Measurements from ENCODE around the gene PDE4B. TPM values are rescaled to one million over a fixed set of nuclear protein-coding genes. Genes with fewer than 3 reads are reported as not detected.

PDE4B gene
- total RNA-seq, 3 donors from 2014 or later = 8.0 to 207 (median 54.4) TPM

DNA sequence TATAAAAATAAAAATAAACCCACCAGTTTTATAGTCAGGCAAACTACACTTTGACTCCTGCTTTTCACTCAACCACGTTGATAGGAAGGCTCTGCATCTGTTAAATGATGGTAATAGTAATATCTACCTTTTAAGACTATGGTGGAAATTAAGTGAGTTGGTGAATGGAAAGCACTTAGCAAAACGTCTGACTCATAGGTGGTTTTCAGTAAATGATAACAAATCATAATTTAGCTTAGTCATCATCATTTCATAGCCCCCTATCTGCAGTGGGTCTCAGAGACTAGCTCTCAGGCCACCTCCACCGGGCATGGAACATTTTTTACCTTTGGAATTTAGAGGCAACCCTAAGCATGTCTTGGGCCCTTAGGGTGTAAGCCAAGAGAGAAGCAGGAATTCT is 160.0 kb downstream of the PDE4B start:
- no peak for DNase-seq (ENCODE audit: low spot score in 2 of 2)
- H3K36me3 ChIP-seq = no peaks in the 10 kb centered on the region
- no peak for TF ChIP-seq POLR2AphosphoS5 (IDR thresholded peaks at IDR 0.05)
- TF ChIP-seq CTCF (IDR thresholded peaks at IDR 0.05) = no peak
- TF ChIP-seq POLR2A (IDR thresholded peaks at IDR 0.05) = no peak
- intact Hi-C loops (cut with DNase I; ENCODE audit: low total_unique reads) = no loop called here
- no peak overlapping the region for H3K4me3 ChIP-seq
- H3K27me3 ChIP-seq = no peaks in the 10 kb centered on the region
- no peak overlapping the region for H3K27ac ChIP-seq
- no peaks in the 10 kb centered on the region for H3K4me1 ChIP-seq
- no peaks in the 10 kb centered on the region for H3K9me3 ChIP-seq

GRCh38 chr1:65953170-65953569 is 160.5 kb downstream of the PDE4B start:
- TF ChIP-seq CTCF (IDR thresholded peaks at IDR 0.05) = no peak
- no peak for TF ChIP-seq POLR2AphosphoS5 (IDR thresholded peaks at IDR 0.05)
- no peak for TF ChIP-seq POLR2A (IDR thresholded peaks at IDR 0.05)
- H3K27ac ChIP-seq = no peak overlapping the region
- H3K9me3 ChIP-seq = no peaks in the 10 kb centered on the region
- no peaks in the 10 kb centered on the region for H3K36me3 ChIP-seq
- DNase-seq (ENCODE audit: low spot score in 2 of 2) = no peak
- intact Hi-C loops (cut with DNase I; ENCODE audit: low total_unique reads) = no loop called here
- no peaks in the 10 kb centered on the region for H3K4me1 ChIP-seq
- no peaks in the 10 kb centered on the region for H3K27me3 ChIP-seq
- no peak overlapping the region for H3K4me3 ChIP-seq

DNA sequence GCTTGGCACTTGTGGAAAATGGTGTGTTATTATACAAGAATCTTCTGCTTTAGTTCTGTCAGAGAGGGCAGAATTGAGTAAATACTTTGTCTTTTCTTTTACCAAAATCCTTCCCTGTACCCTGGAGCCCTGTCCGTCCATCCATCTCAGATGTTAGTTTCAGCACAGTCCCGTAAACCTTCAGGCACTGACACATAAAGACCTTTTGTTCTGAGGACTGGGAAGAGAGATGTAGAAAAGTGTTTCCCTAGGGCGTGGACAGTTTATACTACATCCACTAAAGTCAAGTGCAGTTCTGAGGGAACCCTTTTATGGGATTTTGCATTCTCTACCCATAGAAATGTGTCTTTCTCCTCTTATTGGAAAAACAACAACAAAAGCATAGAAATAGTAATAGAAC is 162.4 kb downstream of the PDE4B start:
- Histone ChIP-seq H3K9me3 (no peaks in the 10 kb centered on the region), H3K4me3 (no peak overlapping the region), H3K27me3 (no peaks in the 10 kb centered on the region), H3K4me1 (peaks cover 0 to 5% of the 10 kb centered on the region in 2 donors), H3K27ac (peak overlapping the region in 1 of 2 donors; percentile 44), H3K36me3 (no peaks in the 10 kb centered on the region)
- TF ChIP-seq POLR2A (IDR thresholded peaks at IDR 0.05) (no peak), CTCF (IDR thresholded peaks at IDR 0.05) (no peak), POLR2AphosphoS5 (IDR thresholded peaks at IDR 0.05) (no peak)
- intact Hi-C loops (cut with DNase I; ENCODE audit: low total_unique reads) = no loop called here
- no peak for DNase-seq (ENCODE audit: low spot score in 2 of 2)

DNA sequence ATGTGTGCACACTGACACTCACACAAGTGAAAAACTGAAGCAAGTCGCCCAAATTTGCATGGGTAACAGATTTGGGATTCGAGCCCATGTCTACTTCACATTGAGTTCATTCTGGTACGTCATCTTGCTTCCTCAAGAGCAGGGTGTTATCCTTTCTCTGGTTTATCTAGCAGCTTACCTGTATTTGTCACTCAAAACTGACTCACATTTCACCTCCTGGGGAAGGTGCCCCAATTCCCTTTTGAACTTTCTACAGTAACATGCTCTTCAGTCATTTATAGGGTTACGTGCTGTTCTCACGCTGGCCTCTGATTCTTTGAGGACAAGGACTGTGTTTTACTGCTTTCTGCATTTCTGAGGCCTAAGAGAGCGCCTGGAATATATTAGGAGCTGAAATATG is 162.8 kb downstream of the PDE4B start:
- Histone ChIP-seq H3K4me3 (no peak overlapping the region), H3K4me1 (peaks cover 0 to 5% of the 10 kb centered on the region in 2 donors), H3K36me3 (no peaks in the 10 kb centered on the region), H3K9me3 (no peaks in the 10 kb centered on the region), H3K27me3 (no peaks in the 10 kb centered on the region), H3K27ac (peak overlapping the region in 1 of 2 donors; percentile 44)
- no peak for TF ChIP-seq POLR2A (IDR thresholded peaks at IDR 0.05)
- TF ChIP-seq POLR2AphosphoS5 (IDR thresholded peaks at IDR 0.05) = no peak
- no peak for TF ChIP-seq CTCF (IDR thresholded peaks at IDR 0.05)
- intact Hi-C loops (cut with DNase I; ENCODE audit: low total_unique reads) = no loop called here
- no peak for DNase-seq (ENCODE audit: low spot score in 2 of 2)

DNA sequence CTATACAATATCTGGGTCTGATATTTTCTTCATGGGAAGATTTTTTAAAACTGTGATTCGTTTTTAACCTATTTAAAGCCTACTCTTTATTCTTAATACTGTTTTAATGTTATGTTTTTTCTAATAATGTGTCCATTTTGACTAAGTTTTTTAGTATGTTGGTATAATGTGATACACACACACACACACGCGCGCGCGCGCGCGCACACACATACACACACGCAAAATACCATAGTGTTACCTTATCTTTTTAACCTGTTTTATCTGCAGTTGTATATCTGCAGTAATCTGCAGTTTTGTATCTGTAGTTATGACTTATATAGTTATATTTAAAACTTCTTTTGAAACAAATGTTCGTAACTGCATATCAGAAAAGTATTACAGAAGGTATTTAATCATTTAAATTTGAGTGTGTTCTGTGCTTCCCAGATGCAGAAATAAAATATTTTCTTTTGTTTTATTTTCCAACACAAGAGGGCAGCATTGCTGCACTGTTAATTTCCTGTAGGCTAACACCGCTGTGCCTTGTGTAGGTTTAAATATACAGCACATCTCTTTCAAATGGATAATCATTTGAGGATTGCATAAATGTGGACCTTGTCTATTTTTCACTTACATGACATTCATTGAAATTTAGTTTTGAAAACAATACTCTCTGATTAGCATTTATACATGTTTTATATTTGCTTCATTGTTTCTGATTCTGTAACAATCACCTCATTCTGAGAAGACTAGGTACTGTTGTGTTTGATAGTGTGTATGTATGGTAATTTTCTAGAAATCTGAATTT is 166.1 kb downstream of the PDE4B start:
- intact Hi-C loops (cut with DNase I; ENCODE audit: low total_unique reads) = no loop called here
- DNase-seq (ENCODE audit: low spot score in 2 of 2) = no peak
- H3K4me1 ChIP-seq = peaks cover 0 to 5% of the 10 kb centered on the region in 2 donors
- TF ChIP-seq POLR2AphosphoS5 (IDR thresholded peaks at IDR 0.05) (no peak), CTCF (IDR thresholded peaks at IDR 0.05) (peak; percentile 50 to 80 (median 75)), POLR2A (IDR thresholded peaks at IDR 0.05) (no peak)
- no peak overlapping the region for H3K27ac ChIP-seq
- H3K4me3 ChIP-seq = no peak overlapping the region
- no peaks in the 10 kb centered on the region for H3K9me3 ChIP-seq
- no peaks in the 10 kb centered on the region for H3K27me3 ChIP-seq
- H3K36me3 ChIP-seq = no peaks in the 10 kb centered on the region
